GM18507 (cell line): ENCODE data around the gene NAGPA.
A peak's percentile ranks its signal among the peaks of the same experiment; 100 is the strongest.
"Not testable (repeated sequence)": the region's sequence is repeated elsewhere in the genome, so short reads cannot be mapped to it uniquely, and the experiment has no call there.

Source experiments
- DNase-seq: peaks from one replicate; pipeline ENCODE4 v3.0.0; 2011; ENCODE audit warnings: low read depth; ENCODE audit not compliant: insufficient read length; ENCODE audit errors: extremely low spot score
- FAIRE-seq: peaks from 2 replicates; lab custom pipeline; 2011; peaks lifted over from hg19 to GRCh38; lab: Jason Lieb, UNC

The NAGPA gene, protein sequence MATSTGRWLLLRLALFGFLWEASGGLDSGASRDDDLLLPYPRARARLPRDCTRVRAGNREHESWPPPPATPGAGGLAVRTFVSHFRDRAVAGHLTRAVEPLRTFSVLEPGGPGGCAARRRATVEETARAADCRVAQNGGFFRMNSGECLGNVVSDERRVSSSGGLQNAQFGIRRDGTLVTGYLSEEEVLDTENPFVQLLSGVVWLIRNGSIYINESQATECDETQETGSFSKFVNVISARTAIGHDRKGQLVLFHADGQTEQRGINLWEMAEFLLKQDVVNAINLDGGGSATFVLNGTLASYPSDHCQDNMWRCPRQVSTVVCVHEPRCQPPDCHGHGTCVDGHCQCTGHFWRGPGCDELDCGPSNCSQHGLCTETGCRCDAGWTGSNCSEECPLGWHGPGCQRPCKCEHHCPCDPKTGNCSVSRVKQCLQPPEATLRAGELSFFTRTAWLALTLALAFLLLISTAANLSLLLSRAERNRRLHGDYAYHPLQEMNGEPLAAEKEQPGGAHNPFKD

GRCh38 chr16:5033256-5034166, at the start of gene NAGPA:
TSS of gene NAGPA (minus strand) at chr16:5033935. CDS start at chr16:5033914, 21 bp downstream.
- DNase-seq, result peak; percentile 90
- peak; percentile 79 for FAIRE-seq

DNA sequence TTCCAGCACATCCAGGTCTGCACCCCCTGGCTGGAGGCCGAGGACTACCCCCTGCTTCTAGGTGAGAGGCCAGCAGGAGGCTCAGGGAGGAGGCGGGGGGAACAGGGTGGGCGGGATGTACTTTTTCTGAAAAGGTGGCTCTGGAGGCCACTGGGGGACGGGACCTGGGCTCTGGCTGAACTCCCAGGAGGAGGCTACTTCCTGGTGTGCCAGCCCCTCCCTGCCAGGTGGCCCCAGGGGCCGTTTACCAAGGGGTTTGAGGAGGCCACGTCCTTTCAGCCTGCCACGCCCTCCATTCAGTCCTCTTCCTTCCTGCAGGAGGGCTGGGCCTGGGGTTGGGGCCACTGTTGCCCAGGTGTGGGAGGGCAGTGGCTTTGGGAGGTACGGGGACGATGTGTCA, 47.3 kb upstream of the NAGPA start:
- FAIRE-seq, DNase-seq: not testable (repeated sequence)

DNA sequence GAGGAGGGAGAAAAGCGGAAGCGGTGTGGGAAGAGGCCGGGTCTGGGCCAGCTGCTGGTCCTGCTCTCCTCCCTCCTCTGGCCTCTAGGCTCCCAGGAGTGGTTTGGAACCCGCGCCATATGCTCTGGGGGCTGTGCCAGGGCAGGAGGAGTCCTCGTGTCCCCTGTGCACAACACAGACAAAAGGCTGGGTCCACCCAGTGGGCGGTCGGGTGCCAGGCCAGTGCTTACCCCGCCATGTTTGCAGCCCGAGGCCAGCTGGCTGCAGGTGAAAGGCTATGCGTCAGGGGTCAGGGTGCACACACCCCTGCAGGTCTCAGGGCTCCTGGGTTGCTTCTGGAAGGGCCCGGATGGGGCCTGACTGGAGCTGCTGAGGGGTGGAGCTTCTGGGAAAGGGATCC, 46.7 kb upstream of the NAGPA start:
- not testable (repeated sequence) for FAIRE-seq, DNase-seq

DNA sequence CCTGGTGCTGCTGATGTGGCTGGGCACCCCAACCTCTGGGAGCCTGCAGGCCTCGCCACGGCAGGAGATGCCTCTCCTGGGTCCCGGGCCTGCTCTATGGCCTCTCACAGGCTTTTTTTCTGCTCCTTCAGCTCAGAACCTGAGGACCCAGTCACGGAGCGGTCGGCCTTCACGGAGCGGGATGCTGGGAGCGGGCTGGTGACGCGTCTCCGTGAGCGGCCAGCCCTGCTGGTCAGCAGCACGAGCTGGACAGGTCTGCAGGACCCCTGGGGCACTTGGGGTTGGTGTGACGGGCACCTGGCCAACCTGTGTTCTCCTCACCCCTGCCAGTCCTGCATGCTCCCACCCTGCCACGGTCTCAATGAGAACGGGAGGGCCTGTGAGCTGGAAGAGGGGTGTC, 44.9 kb upstream of the NAGPA start:
- DNase-seq (no peak), FAIRE-seq (no peak)

DNA sequence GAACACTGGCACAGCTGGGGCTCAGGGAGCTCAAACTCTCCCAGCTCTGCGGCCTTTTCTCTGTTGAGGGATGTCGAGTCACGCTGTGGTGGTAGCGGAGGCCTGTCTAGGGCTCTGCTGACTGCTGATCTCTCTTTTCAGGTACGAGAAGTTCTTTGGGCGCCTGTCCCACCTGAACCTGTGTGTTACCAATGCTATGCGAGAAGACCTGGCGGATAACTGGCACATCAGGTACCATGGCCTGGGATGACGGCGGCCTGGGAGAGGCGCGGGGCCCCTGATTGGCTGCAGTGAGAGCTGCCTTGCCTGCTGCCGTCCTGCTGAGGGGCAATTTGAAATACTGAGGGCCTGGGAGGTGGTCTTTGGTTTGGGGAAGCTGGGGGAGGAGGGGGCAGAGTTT, 43.6 kb upstream of the NAGPA start:
- no peak for DNase-seq
- no peak for FAIRE-seq

GRCh38 chr16:5075637-5076036, 41.9 kb upstream of the NAGPA start:
- FAIRE-seq, result no peak

DNA sequence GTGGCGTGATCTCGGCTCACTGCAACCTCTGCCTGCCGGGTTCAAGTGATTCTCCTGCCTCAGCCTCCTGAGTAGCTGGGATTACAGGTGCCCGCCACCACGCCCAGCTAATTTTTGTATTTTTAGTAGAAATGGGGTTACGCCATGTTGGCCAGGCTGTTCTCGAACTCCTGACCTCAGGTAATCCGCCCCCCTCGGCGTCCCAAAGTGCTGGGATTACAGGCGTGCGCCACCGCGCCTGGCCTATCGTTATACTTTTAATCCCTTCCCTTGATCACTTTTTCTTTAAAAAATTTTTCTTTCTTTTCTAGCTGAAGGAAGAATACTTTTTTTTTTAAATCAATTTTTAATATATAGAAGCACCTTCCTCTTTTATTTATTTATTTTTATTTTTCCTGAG, 40.0 kb upstream of the NAGPA start:
- not testable (repeated sequence) for FAIRE-seq, DNase-seq

More at GRCh38 chr16:5075637-5076036, 41.9 kb upstream of the NAGPA start:
- no peak for DNase-seq

DNA sequence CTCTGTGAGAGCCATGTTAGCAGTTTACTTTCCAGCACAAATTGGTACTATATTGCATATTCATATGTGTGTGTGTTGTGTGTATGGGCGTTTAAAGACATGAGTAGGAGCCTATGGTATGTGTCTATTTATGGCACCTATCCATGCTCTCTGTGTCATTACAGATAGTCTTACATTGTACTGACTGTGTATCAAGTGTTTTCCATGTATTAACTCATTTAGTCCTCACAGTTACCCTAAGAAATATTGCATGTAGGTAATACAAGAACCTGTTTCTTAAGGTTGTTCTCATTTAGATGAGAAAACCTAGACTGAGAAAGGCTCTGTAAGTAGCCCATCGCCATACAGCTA, 39.5 kb upstream of the NAGPA start:
- DNase-seq (no peak), FAIRE-seq (no peak)

- FAIRE-seq (no peak), DNase-seq (no peak)
These were observed 38.9 kb upstream of the NAGPA start for GRCh38 chr16:5072334-5073278.

GRCh38 chr16:5071681-5072333, 38.1 kb upstream of the NAGPA start, which contains the start of gene ALG1:
TSS of gene ALG1 (plus strand) at chr16:5071843. CDS start at chr16:5071850, 7 bp downstream.
- peak; percentile 96 for DNase-seq
- FAIRE-seq, result peak; percentile 88

DNA sequence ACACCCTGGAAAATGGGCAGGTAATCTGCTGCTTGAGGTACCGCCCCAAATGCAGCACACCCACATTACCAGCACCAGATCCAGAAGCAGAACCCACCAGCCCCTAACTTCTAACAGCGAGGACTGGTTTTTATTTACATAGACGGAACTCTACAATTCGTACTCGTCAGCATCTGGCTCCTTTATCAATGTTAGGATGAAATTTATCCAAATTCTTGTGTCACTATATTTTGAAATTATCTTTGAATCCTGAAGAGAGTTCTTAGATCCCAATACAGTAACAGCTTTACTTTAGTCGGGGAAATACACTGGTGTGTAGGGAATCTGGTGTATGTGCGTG, 37.6 kb upstream of the NAGPA start:
- DNase-seq (no peak), FAIRE-seq (no peak)

DNA sequence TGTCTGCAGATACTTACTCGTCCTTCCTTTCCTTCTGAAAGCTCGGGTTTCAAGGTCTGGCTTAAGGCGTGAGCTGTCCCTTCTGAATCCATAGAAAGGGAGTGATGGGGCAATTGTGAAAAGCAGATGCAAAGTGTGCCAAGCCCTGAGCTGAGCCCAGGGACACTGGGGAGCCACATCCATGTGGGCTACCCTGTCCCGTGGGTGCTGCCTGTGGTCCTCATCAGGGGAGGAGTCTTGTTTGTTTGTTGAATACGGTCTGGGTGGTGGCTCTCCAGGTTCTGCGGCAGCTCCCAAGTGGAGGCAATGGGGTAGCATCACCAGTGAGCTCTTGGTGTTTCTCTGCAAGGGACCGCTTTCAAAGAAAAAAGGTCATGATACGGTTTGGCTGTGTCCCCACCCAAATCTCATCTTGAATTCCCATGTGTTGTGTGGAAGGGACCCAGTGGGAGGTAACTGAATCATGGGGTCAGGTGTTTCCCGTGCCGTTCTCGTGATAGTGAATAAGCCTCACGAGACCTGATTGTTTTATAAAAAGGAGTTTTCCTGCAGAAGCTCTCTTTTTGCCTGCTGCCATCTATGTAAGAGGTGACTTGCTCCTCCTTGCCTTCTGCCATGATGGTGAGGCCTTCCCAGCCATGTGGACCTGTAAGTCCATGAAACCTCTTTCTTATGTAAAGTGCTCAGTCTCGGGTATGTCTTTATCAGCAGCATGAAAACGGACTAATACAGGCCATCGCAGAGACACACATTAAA, 36.9 kb upstream of the NAGPA start:
- FAIRE-seq (no peak), DNase-seq (no peak)

DNA sequence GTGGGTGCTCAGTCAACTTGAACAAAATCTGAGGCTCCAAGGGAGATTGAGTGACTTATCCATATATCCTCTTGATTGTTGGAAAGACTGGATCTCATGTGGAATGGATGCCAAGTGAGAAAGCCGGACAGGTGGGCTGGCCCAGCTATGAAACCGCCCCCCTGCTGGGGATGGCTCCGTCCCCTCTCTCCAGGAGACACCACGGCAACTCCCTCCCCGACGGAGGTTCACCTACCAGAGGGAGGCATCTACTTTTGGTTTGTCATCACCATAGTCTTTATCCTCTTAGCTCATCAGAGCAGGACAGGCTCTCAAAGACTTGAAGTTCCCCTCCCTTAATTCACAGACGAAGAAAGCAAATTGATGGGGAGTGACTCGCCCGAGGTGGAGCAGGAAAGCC, 36.1 kb upstream of the NAGPA start:
- DNase-seq, result no peak
- FAIRE-seq, result no peak

- no peak for DNase-seq
- no peak for FAIRE-seq
These were observed 35.3 kb upstream of the NAGPA start for GRCh38 chr16:5069048-5069447.

DNA sequence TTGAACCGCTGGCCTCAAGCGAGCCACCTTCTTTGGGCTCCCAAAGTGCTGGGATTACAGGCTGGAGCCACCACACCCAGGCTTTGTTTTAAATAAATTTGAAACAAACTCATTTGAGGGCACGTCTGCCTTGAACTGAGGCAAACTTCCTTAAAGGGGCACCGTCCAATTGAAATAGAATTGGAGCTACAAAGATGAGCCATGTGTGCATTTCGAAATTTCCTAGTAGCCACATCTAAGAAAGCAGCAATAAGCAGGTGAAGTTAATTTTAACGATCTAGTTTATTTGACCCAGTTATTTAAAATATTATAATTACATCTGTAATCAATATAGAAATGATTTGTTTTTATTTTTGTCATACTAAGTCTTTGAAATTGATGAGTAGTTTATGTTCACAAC, 32.8 kb upstream of the NAGPA start:
- no peak for FAIRE-seq
- no peak for DNase-seq

GRCh38 chr16:5065813-5066212, 32.1 kb upstream of the NAGPA start, which contains the start of gene C16orf89:
TSS of gene C16orf89 (minus strand) at chr16:5065956. CDS start at chr16:5065908, 48 bp downstream.
- FAIRE-seq (no peak), DNase-seq (no peak)

DNA sequence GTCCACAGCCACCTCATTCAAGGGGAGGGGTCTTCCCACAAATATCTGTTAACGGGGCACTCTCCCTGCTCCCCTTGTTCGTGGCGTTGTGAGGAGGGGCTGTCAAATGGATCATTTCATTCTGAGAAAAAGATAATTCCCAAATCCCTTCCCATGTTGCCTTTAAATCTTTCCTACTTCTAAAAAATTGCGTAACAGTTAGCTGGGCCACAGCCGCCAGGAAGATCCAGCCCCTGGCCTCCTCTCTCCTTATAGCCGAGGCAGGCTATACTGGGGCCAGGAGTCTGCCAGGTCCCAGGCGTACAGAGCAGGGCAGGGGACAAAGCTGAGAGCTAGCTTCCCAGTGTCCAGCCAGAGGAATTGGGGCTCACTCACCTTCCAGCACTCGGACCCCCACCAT, 31.6 kb upstream of the NAGPA start:
- FAIRE-seq, result no peak

GRCh38 chr16:5064915-5065314, 31.2 kb upstream of the NAGPA start:
- no peak for DNase-seq

More for the DNA sequence above, 31.6 kb upstream of the NAGPA start:
- no peak for DNase-seq

More at GRCh38 chr16:5064915-5065314, 31.2 kb upstream of the NAGPA start:
- no peak for FAIRE-seq
